Transverse colon (tissue), 3 donors: ENCODE results near the gene CCNDBP1.

Experiments
- CTCF ChIP-seq, 5 experiments: fragments of 200-600 bp in 3 of 5; fragments of 450-650 bp in 2 of 5; sonication (generic) in 3 of 5; IDR thresholded peaks; 1 replicate in 2 of 5; 2 replicates in 3 of 5; pipeline ENCODE4 v1.5.1; 2016 to 2017; ENCODE audit warnings: antibody characterized with exemption in 5 of 5, inconsistent platforms in 3 of 5, mild to moderate bottlenecking in 2 of 5, moderate library complexity in 1 of 5
- EP300 ChIP-seq: sonication (generic); formaldehyde crosslinking; IDR thresholded peaks from one replicate; pipeline ENCODE4 v1.6.1; 2017; ENCODE audit warnings: antibody characterized with exemption, low read depth
- POLR2A ChIP-seq: fragments of 450-650 bp; IDR thresholded peaks from one replicate; pipeline ENCODE4 v1.6.1; 2016; ENCODE audit warnings: antibody characterized with exemption, mild to moderate bottlenecking, moderate library complexity

GRCh38 chr15:43214592-43215295 is 29.5 kb downstream of the CCNDBP1 start:
- TF ChIP-seq CTCF (IDR thresholded peaks at IDR 0.05), result no peak
- TF ChIP-seq POLR2A, result no peak
- TF ChIP-seq EP300, result no peak
